RKO (cell line): ENCODE results near the gene TCF15.
A peak's percentile ranks its signal among the peaks of the same experiment; 100 is the strongest.
"Not testable (repeated sequence)": the region's sequence is repeated elsewhere in the genome, so short reads cannot be mapped to it uniquely, and the experiment has no call there.

Experiments
- DNase-seq: peaks from one replicate; pipeline ENCODE4 v3.0.0-alpha.2; 2016; ENCODE audit warnings: low spot score

The TCF15 gene

GRCh38 chr20:578940-579690 lies 31.0 kb downstream of the TCF15 start:
- DNase-seq, result not testable (repeated sequence)

GRCh38 chr20:577167-577791 lies 32.8 kb downstream of the TCF15 start:
- peak; percentile 34 for DNase-seq

- DNase-seq, result no peak
Observed at GRCh38 chr20:576156-576555, 34.0 kb downstream of the TCF15 start.

GRCh38 chr20:575230-575629 lies 34.9 kb downstream of the TCF15 start:
- no peak for DNase-seq

- no peak for DNase-seq
Observed at GRCh38 chr20:574297-574942, 35.7 kb downstream of the TCF15 start.

GRCh38 chr20:573414-574296 lies 36.5 kb downstream of the TCF15 start:
- no peak for DNase-seq

- no peak for DNase-seq
Observed at GRCh38 chr20:572727-573126, 37.4 kb downstream of the TCF15 start.

GRCh38 chr20:571754-572441 lies 38.2 kb downstream of the TCF15 start:
- DNase-seq, result no peak

- no peak for DNase-seq
Observed at GRCh38 chr20:568673-569415, 41.3 kb downstream of the TCF15 start.

- no peak for DNase-seq
Observed at GRCh38 chr20:568097-568652, 41.9 kb downstream of the TCF15 start.

GRCh38 chr20:564192-564591 lies 45.9 kb downstream of the TCF15 start:
- no peak for DNase-seq

- no peak for DNase-seq
Observed at GRCh38 chr20:563187-563586, 46.9 kb downstream of the TCF15 start.

- DNase-seq, result no peak
Observed at GRCh38 chr20:562232-562897, 47.7 kb downstream of the TCF15 start.

- peak; percentile 82 for DNase-seq
Observed at GRCh38 chr20:561437-562231, 48.5 kb downstream of the TCF15 start.

- no peak for DNase-seq
Observed at GRCh38 chr20:560680-561079, 49.4 kb downstream of the TCF15 start.

- DNase-seq, result no peak
Observed at GRCh38 chr20:558117-558516, 52.0 kb downstream of the TCF15 start.

- DNase-seq, result no peak
Observed at GRCh38 chr20:556984-557383, 53.1 kb downstream of the TCF15 start.

- DNase-seq, result no peak
Observed at GRCh38 chr20:555976-556385, 54.1 kb downstream of the TCF15 start.
